ENCODE data around the gene RNF220.

DNA sequence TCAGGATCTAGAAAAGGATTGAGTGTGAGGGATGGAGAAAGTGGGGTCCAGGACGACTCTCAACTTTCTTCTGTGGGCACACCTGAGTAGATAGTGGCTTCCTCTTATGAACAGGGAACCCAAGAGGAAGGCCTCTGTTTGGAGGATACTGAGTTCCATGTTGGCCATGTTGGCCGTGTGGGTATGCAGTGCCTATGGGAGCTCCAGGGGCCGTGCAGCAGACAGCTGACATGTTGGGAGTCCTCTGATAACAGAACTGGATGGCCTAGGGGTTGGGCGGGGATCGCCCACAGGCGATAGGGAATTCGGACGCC lies 226.2 kb downstream of the RNF220 start:
- TF ChIP-seq NFIC (IDR thresholded peaks at IDR 0.05; ENCODE audit: borderline replicate concordance) (no peak), RFX5 (IDR thresholded peaks at IDR 0.05; ENCODE audit: low read length) (no peak)

Measured in SK-N-SH (cell line).